Inferior parietal cortex (tissue), 1 donor: Measurements from ENCODE around the gene FNDC3B.
A peak's percentile ranks its signal among the peaks of the same experiment; 100 is the strongest.

ENCODE experiments used
- DNase-seq: peaks from one replicate; pipeline ENCODE4 v3.0.0-alpha.2; 2016; ENCODE audit errors: extremely low spot score

Gene FNDC3B

GRCh38 chr3:172135820-172136219 lies 96.4 kb downstream of the FNDC3B start:
- no peak for DNase-seq

DNA sequence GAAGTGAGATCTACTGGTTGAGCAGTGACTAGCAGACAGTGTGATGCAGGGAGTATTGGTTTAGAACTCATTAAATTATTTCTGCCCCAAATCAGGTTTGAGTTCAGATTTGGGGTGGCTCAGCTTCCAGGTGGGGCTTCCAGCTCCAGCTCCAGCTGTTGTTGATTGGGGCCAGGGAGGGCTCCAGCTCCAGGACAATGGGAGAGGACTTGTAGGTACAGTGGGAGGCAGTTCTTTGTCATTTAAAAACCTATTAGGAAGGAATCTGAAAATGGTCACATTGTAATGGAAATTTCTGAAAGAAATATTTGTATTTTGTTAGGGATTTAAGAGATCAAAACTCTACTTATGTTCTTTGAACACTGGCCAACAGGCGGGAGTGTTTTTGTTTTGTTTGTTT lies 97.0 kb downstream of the FNDC3B start:
- no peak for DNase-seq

- DNase-seq: no peak
Observed at GRCh38 chr3:172137287-172138192, 98.2 kb downstream of the FNDC3B start.

DNA sequence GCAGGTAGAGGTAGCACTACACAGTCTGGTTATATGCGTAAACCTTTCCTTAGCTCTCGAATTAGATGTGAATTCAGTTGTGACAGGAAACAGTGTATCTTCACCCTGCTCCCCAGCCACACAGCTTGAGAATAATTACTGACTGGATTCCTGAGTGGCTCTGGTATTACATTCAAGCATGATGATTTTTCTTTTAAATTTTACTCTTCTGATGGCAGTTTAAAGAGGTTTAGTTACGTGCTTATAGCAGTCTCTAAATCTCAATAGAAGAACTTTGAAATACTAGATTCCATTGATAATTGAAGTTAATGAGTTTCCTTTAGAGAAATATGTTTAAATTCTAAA lies 98.8 kb downstream of the FNDC3B start:
- no peak for DNase-seq

GRCh38 chr3:172138792-172139507 lies 99.6 kb downstream of the FNDC3B start:
- DNase-seq: peak; percentile 70

GRCh38 chr3:172139528-172140276 lies 100.3 kb downstream of the FNDC3B start:
- no peak for DNase-seq

DNA sequence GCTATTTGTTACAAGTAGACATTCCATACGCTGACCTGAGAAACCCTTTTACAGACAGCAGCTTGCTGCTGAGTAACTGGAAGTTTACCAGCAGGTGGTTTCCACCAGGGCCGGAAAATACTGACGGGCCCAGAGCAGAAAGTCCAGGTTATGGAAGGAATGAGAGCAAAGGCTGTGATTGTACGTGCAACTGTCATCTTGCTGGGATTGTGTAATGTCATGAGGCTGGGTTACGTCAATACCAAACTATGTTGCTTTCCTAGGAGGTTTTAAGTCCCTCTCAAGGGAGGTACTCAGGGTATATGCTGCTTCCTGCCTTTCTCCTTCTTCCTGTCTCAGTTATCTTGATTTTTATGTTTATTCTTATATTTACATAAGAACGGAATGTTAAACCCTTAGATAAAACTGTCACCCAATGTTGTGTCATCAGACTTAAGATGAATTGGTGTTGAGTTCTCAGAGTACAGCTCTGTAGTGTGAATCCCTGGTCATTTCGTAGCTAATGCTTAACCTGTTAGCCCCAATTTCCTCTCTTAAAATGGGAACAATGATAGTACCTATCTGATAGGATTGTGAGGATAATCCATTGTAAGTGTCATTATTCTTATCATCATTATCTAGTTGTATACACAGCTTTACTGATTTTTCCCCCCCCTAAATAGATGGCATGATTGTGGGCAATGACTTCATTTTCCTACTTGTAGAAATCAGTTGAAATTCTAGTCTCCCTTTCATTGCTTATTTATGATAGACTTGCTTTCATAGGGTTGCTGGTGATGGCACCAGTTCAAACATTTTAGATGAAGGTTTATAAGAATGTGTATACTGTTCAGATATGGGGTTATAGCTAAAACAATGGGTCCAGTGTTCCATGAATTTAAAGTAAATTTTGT lies 101.4 kb downstream of the FNDC3B start:
- DNase-seq: no peak

DNA sequence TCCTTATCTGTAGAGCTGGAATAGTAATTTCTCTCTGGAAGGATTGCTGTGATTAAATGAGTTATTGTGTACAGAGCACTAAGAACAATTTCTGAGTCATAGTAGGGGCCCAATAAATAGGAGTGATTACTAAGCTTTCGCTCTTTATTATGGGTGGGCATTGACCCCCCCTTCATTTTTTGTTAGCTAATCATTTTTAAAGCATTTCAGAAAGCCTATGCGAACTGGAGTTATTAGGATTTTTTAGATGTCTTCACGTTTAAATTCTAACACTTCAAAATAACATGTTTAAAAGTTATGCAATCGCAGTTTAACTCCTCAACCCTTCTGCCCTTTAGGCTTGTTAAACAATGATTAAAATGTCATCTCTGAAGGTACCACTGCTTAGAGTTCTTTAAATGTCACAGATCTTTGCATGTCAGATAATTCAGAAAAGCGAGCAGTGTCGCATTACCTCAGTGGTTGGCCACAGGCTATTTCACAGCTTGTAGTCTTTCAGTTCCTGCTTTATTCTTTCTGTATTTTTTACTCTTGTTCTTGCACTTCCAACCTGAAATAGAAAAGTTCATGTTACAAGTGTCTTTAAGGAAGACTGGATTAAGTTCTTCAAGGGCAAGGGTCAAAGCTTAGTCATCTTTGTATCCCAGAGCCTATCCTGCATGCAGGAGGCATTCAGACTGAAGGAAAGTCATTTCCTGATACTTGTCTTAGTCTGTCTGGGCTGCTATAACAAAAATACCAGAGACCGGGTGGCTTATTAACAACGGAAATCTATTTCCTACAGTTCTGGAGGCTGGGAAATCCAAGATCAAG lies 102.9 kb downstream of the FNDC3B start:
- DNase-seq: no peak

GRCh38 chr3:172142864-172143451 lies 103.6 kb downstream of the FNDC3B start:
- DNase-seq: no peak

GRCh38 chr3:172143739-172144497 lies 104.5 kb downstream of the FNDC3B start:
- no peak for DNase-seq

- DNase-seq: no peak
Observed at GRCh38 chr3:172144601-172145000, 105.2 kb downstream of the FNDC3B start.

- no peak for DNase-seq
Observed at GRCh38 chr3:172145031-172145686, 105.8 kb downstream of the FNDC3B start.

DNA sequence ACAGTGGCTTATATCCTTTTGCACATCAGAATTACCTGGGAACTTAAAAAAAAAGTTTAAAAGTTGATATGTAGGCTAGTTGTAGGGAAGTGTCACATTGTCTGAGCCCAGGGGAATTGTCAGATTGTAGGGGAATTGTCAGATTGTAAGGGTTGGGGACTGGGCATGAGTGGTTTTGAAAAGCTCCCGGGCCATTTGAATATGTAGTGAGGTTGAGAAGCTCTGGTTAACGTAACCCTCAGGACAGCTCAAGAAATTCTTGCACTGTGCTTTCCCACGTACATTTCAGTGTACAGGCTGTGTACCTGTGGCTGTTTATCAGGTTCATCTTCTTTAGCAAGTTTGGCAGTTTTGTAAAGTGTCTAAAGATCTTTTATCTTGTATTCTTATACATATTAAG lies 107.0 kb downstream of the FNDC3B start:
- no peak for DNase-seq

DNA sequence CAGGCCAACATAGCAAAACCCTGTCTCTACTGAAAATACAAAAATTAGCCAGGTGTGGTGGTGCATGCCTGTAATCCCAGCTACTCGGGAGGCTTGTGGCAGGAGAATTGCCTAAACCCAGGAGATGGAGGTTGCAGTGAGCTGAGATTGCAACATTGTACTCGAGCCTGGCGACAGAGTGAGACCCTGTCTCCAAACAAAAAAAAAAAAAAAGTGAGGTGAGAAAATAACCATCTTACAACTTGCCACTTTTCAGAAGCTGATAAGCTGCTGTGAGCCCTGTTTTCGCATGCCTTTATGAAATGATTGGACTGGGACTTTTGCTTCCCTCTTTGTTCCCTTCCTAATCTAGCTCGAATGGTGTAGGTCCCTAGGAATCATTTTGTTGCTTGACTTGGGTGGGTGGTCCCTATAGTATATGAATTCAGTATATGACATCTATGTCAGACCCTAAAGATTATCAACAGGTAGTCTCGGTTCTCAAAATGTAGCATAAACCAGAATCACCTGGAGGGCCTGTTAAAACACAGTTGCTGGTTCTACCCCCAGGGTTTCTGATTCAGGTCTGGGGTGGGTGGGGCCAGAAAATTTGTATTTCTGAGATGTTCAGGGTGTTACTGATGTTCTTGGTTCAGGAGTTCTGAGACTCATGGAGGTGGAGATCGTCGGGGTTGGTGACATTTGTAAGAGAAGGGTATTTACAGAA lies 107.9 kb downstream of the FNDC3B start:
- DNase-seq: no peak

- DNase-seq: no peak
Observed at GRCh38 chr3:172148241-172148640, 108.9 kb downstream of the FNDC3B start.

DNA sequence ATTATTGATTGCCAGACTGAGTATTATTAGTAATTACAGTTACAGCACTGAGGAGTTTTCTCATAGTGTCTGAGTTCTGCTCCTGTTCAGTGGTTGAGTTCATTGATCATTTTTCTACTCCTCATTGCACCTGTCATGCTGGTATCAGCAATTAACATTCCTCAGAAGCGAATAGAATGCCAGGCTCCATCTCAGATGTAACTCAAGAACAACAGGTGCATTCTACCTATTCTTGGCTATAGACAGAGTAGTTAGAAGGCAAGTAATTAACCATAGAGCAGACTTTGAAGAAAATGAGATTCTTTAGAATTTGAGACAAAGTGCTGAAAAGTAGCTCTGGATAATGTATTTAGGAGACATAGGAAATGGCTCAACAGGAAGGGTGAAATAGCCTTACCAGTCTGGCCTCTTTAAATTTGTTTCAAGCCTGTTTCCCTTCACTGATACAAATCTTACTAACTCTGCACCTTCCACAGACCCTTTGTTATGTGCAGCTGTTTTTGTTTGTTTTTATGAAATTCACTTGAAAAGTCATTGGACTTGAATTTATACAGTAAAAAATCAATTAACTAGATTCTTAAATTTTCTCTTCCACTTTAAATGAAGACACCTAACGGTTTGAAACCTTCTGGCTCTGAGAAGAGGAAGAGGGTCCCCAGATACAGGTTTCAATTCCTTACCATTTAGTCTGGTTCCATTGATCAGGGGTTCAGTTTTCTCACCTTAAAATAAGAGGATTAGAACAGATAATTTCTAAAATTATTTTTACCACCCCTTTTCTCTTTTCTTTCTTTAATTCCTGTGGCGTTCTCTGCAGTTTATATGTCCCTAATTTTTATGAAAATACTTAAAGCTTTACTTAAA lies 109.6 kb downstream of the FNDC3B start:
- no peak for DNase-seq

DNA sequence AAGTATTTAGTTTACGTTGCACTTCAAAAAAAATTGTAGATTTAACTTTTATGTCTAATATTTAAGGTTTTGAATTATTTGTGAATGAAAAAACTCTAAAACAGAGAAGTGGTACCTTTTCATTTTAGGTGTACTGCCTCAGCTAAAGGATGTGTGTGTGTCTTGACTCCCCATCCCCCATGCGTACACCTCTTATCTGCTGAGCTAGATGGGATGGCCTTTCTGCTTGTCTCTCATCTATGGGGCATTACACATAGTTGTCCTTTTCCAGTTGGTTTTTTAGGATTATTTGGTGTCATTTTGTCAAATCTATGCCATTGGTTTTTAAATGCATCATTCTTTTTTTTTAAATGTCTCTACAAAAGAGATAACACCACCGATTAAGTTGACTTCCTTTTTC lies 110.9 kb downstream of the FNDC3B start:
- no peak for DNase-seq
